IMR-90 (cell line): Measurements from ENCODE around the gene NPAS2. TPM values are rescaled to one million over a fixed set of nuclear protein-coding genes. Genes with fewer than 3 reads are reported as not detected.
A peak's percentile ranks its signal among the peaks of the same experiment; 100 is the strongest.

ENCODE experiments used
- ATAC-seq: fragments of 200-7000 bp; cut with Tn5 transposase; 2 replicates; pipeline ENCODE4 v1.9.1; 2020; ENCODE audit warnings: low read depth, mild to moderate bottlenecking, moderate library complexity
- BruUV-seq: library from RNA; stranded (reverse); fragments of 400-500 nt; replicated peaks from 2 replicates; lab custom pipeline; 2021; lab: Mats Ljungman, UMichigan
- CTCF ChIA-PET: fragments of 300-600 bp; formaldehyde crosslinking; extraction: SDS; loops from one replicate; lab custom pipeline; 2021; ENCODE audit warnings: antibody characterized with exemption; lab: Yijun Ruan, JAX
- POLR2A ChIA-PET: fragments of 300-600 bp; sonication (Branson Sonifier 250); formaldehyde crosslinking; loops from one replicate; lab custom pipeline; 2022; ENCODE audit warnings: antibody characterized with exemption; ENCODE audit not compliant: unreplicated experiment; lab: Charles Lee
- DNase-seq: peaks from one replicate; pipeline ENCODE4 v3.0.0; 2013
- H2AFZ ChIP-seq: replicated peaks from 2 replicates; pipeline ENCODE3; 2013; ENCODE audit warnings: low read length, mild to moderate bottlenecking; ENCODE audit not compliant: poor library complexity
- H2AK5ac ChIP-seq: 2 replicates; pipeline ENCODE4 v1.6.1; 2013; ENCODE audit warnings: low read depth, low read length, inconsistent platforms
- H2AK9ac ChIP-seq: replicated peaks from 2 replicates; pipeline ENCODE3; 2013; ENCODE audit warnings: mild to moderate bottlenecking, low read depth, low read length, moderate library complexity; ENCODE audit not compliant: poor library complexity
- H2BK120ac ChIP-seq: 2 replicates; pipeline ENCODE4 v1.6.1; 2013; ENCODE audit warnings: low read depth, low read length, inconsistent platforms
- H2BK15ac ChIP-seq: 3 replicates; pipeline ENCODE4 v1.6.1; 2013; ENCODE audit warnings: low read depth, low read length, inconsistent platforms
- H2BK20ac ChIP-seq: 2 replicates; pipeline ENCODE4 v1.6.1; 2013; ENCODE audit warnings: low read depth, mild to moderate bottlenecking, inconsistent platforms, low read length, moderate library complexity
- H2BK5ac ChIP-seq: 2 replicates; pipeline ENCODE4 v1.6.1; 2013; ENCODE audit warnings: mild to moderate bottlenecking, low read depth, low read length, inconsistent platforms; ENCODE audit not compliant: poor library complexity, severe bottlenecking
- H3K14ac ChIP-seq: replicated peaks from 2 replicates; pipeline ENCODE4 v1.6.1; 2013; ENCODE audit warnings: low read depth, low read length, inconsistent platforms
- H3K18ac ChIP-seq: 2 replicates; pipeline ENCODE4 v1.6.1; 2013; ENCODE audit warnings: low read depth, low read length, control low read depth
- H3K23ac ChIP-seq: 2 replicates; pipeline ENCODE4 v1.6.1; 2013; ENCODE audit warnings: low read depth, low read length, inconsistent platforms
- H3K27ac ChIP-seq: 2 replicates; pipeline ENCODE4 v1.5.1; 2013; ENCODE audit warnings: mild to moderate bottlenecking, control low read depth, low read length; ENCODE audit not compliant: insufficient read depth
- H3K27me3 ChIP-seq: 2 replicates; pipeline ENCODE4 v1.6.1; 2013; ENCODE audit warnings: low read length; ENCODE audit not compliant: control insufficient read depth, insufficient read depth
- H3K36me3 ChIP-seq: 2 replicates; pipeline ENCODE4 v1.6.1; 2013; ENCODE audit warnings: low read length, mixed read lengths; ENCODE audit not compliant: control insufficient read depth, insufficient read depth
- H3K4ac ChIP-seq: 2 replicates; pipeline ENCODE4 v1.6.1; 2013; ENCODE audit warnings: low read depth, low read length, inconsistent platforms
- H3K4me1 ChIP-seq: 2 replicates; pipeline ENCODE4 v1.6.1; 2013; ENCODE audit warnings: low read length, mixed read lengths; ENCODE audit not compliant: control insufficient read depth, insufficient read depth
- H3K4me2 ChIP-seq: 2 replicates; pipeline ENCODE4 v1.6.1; 2013; ENCODE audit warnings: low read depth, mild to moderate bottlenecking, control low read depth, low read length, moderate library complexity
- H3K4me3 ChIP-seq: 2 replicates; pipeline ENCODE4 v1.5.1; 2013; ENCODE audit warnings: low read depth, mild to moderate bottlenecking, control low read depth, low read length, moderate library complexity; ENCODE audit not compliant: insufficient read depth
- H3K56ac ChIP-seq: 2 replicates; pipeline ENCODE4 v1.6.1; 2013; ENCODE audit warnings: low read length, inconsistent platforms; ENCODE audit not compliant: insufficient read depth; ENCODE audit errors: extremely low read depth
- H3K79me1 ChIP-seq, 2 experiments: 2 replicates each; pipeline ENCODE4 v1.6.1; 2013; ENCODE audit warnings: low read length in 2 of 2, inconsistent platforms in 1 of 2, low read depth in 1 of 2
- H3K9ac ChIP-seq: 2 replicates; pipeline ENCODE4 v1.6.1; 2013; ENCODE audit warnings: low read depth, low read length, control low read depth
- H3K9me1 ChIP-seq: 2 replicates; pipeline ENCODE4 v1.6.1; 2013; ENCODE audit warnings: low read length, inconsistent platforms; ENCODE audit not compliant: insufficient read depth
- H3K9me3 ChIP-seq: 2 replicates; pipeline ENCODE4 v1.6.1; 2013; ENCODE audit warnings: low read length; ENCODE audit not compliant: control insufficient read depth, insufficient read depth
- H4K20me1 ChIP-seq: 2 replicates; pipeline ENCODE4 v1.6.1; 2013; ENCODE audit warnings: low read length, inconsistent platforms; ENCODE audit not compliant: insufficient read depth
- H4K5ac ChIP-seq: 2 replicates; pipeline ENCODE4 v1.6.1; 2013; ENCODE audit warnings: mild to moderate bottlenecking, low read depth, low read length, control low read depth
- H4K8ac ChIP-seq, 2 experiments: 2 replicates each; pipeline ENCODE4 v1.6.1; 2013; ENCODE audit warnings: low read depth in 2 of 2, low read length in 2 of 2, control low read depth in 1 of 2, inconsistent platforms in 1 of 2
- H4K91ac ChIP-seq: 2 replicates; pipeline ENCODE4 v1.6.1; 2013; ENCODE audit warnings: low read depth, low read length, inconsistent platforms; ENCODE audit not compliant: insufficient read depth
- CEBPB ChIP-seq: IDR thresholded peaks from 2 replicates; pipeline ENCODE4 v1.6.1; 2012; ENCODE audit warnings: low read depth, low read length, improper control_type of control experiment
- FOS ChIP-seq: fragments of 150-350 bp; IDR thresholded peaks from 2 replicates; pipeline ENCODE4 v1.6.1; 2016; ENCODE audit warnings: low read depth, low read length
- MAFK ChIP-seq: IDR thresholded peaks from 2 replicates; pipeline ENCODE4 v1.6.1; 2012; ENCODE audit warnings: low read depth, low read length, improper control_type of control experiment
- MXI1 ChIP-seq: IDR thresholded peaks from 2 replicates; pipeline ENCODE4 v1.6.1; 2012; ENCODE audit warnings: low read depth, mild to moderate bottlenecking, low read length, moderate library complexity, borderline replicate concordance
- NFE2L2 ChIP-seq: fragments of 150-350 bp; IDR thresholded peaks from 2 replicates; pipeline ENCODE4 v1.6.1; 2016; ENCODE audit warnings: low read depth, mild to moderate bottlenecking, low read length
- RAD21 ChIP-seq: IDR thresholded peaks from 2 replicates; pipeline ENCODE4 v1.6.1; 2012; ENCODE audit warnings: low read length, improper control_type of control experiment
- RCOR1 ChIP-seq: IDR thresholded peaks from 2 replicates; pipeline ENCODE4 v1.6.1; 2012; ENCODE audit warnings: mild to moderate bottlenecking, low read length, improper control_type of control experiment; ENCODE audit not compliant: insufficient replicate concordance
- RFX5 ChIP-seq: IDR thresholded peaks from 2 replicates; pipeline ENCODE4 v1.8.0; 2012; ENCODE audit warnings: low read depth, mild to moderate bottlenecking, low read length, moderate library complexity
- SMC3 ChIP-seq: fragments of 150-350 bp; IDR thresholded peaks from 2 replicates; pipeline ENCODE4 v1.6.1; 2016; ENCODE audit warnings: low read depth, mild to moderate bottlenecking, antibody characterized with exemption, low read length, moderate library complexity
- WGBS, 2 experiments: methylation state at CpG; one replicate each; pipeline versions ENCODE4 v1.1.5 to v1.1.7; 2013; ENCODE audit warnings: missing lambda C conversion rate in 2 of 2; ENCODE audit not compliant: insufficient read length in 1 of 2; ENCODE audit errors: extremely low coverage in 2 of 2; 5-methylcytosine and 5-hydroxymethylcytosine counted together
- dilution Hi-C: fragments of 300-500 bp; cut with HindIII; formaldehyde crosslinking; loops from one replicate; pipeline ENCODE4 v1.14.3; 2018; ENCODE audit warnings: low sequenced_read_pairs; ENCODE audit not compliant: unreplicated experiment
- in situ Hi-C: fragments of 300-500 bp; cut with MboI; formaldehyde crosslinking; loops from 3 replicates; pipeline ENCODE4 v1.14.3; 2019; ENCODE audit warnings: low sequenced_read_pairs, inconsistent platforms, mixed read lengths
- intact Hi-C: fragments of 100-400 bp; cut with micrococcal nuclease; formaldehyde crosslinking; loops from 2 replicates; pipeline ENCODE4 v1.10.0; 2022
- polyA plus RNA-seq, 3 experiments: library from polyadenylated mRNA; depleted of rRNA; stranded (reverse); fragments of >200 nt; gene quantifications; 2 replicates each; pipeline ENCODE4 v1.2.3, GENCODE V29; 2012; ENCODE audit warnings: low replicate concordance in 1 of 3
- total RNA-seq: library from RNA; depleted of rRNA; stranded (reverse); fragments of >200 nt; gene quantifications from 2 replicates; pipeline ENCODE4 v1.2.3, GENCODE V29; 2012

The NPAS2 gene
- total and polyA plus RNA-seq, 2 of the 4 experiments (the other 2 are of a cell fraction) = 5.2 to 14.8 TPM

- ChIA-PET POLR2A (no interaction called here), CTCF (no interaction called here)
- dilution Hi-C loops (no loop called here), in situ Hi-C loops (no loop called here), intact Hi-C loops (loop anchor here (2.0 kb wide), 1 partner anchor 179 kb away; no protein-coding TSS in a partner anchor)
- Histone ChIP-seq H3K4me3 (no peak overlapping the region), H3K14ac (no peak overlapping the region), H3K4me2 (peak overlapping the region; percentile 20; the same call in 1 of the 2 replicates), H3K9ac (no peak overlapping the region), H4K5ac (no peak overlapping the region), H3K18ac (no peak overlapping the region), H4K91ac (no peak overlapping the region), H3K4me1 (peaks cover 12% of the 10 kb centered on the region), H3K9me1 (peaks cover 10% of the 10 kb centered on the region; the same call in 1 of the 2 replicates), H2BK5ac (peak overlapping the region; percentile 4), H4K20me1 (no peaks in the 10 kb centered on the region), H2BK120ac (no peak overlapping the region), H2AK5ac (no peak overlapping the region), H3K4ac (no peak overlapping the region), H3K27me3 (no peaks in the 10 kb centered on the region), H2AFZ (no peak overlapping the region), H2BK15ac (no peak overlapping the region), H4K8ac (peak overlapping the region in 1 of 2 experiments; percentile 53; a peak in 2 of 4 replicates), H3K27ac (peak overlapping the region; percentile 48; the same call in 1 of the 2 replicates), H3K9me3 (no peaks in the 10 kb centered on the region), H3K79me1 (peaks cover 7 to 16% of the 10 kb centered on the region in 2 experiments; a peak in 3 of 4 replicates), H3K36me3 (peaks cover 3% of the 10 kb centered on the region; the same call in 1 of the 2 replicates), H3K56ac (no peak overlapping the region), H2AK9ac (no peak overlapping the region), H3K23ac (no peak overlapping the region), H2BK20ac (no peak overlapping the region)
- no TSS peak for BruUV-seq
- ATAC-seq = peak; percentile 69
- TF ChIP-seq CEBPB (peak; percentile 90), MXI1 (no peak), RCOR1 (peak; percentile 64), FOS (0 out of 2 replicates have a peak, but pooled peaks have one; percentile 16), SMC3 (no peak), NFE2L2 (peak; percentile 34; the same call in 1 of the 2 replicates), MAFK (peak; percentile 10; the same call in 1 of the 2 replicates), RFX5 (no peak), RAD21 (no peak)
- DNase-seq = peak; percentile 88
- no CpG with 5 or more reads among the region's 6 CpGs for WGBS, 2 experiments
Measured at GRCh38 chr2:100921685-100922161, 101.8 kb downstream of the NPAS2 start.
